MM.1S (cell line): ENCODE measurements around the gene CD34.

Experiments used
- DNase-seq: peaks from one replicate; pipeline ENCODE4 v3.0.0-alpha.2; 2015
- H2AFZ ChIP-seq: fragments of 300-600 bp; sonication (generic); 2 replicates; pipeline ENCODE4 v1.6.0; 2016; ENCODE audit warnings: antibody characterized with exemption, low read length
- H3F3A ChIP-seq: fragments of 300-600 bp; sonication (generic); 2 replicates; pipeline ENCODE4 v1.6.1; 2016; ENCODE audit warnings: mild to moderate bottlenecking, antibody characterized with exemption, low read length, moderate library complexity, mixed read lengths; ENCODE audit not compliant: insufficient read depth
- H3K27ac ChIP-seq: fragments of 300-600 bp; sonication (generic); 2 replicates; pipeline ENCODE4 v1.5.1; 2016; ENCODE audit warnings: mild to moderate bottlenecking, low read length
- H3K27me3 ChIP-seq: fragments of 300-600 bp; sonication (generic); replicated peaks from 2 replicates; pipeline ENCODE4 v1.6.0; 2016; ENCODE audit warnings: low read length; ENCODE audit not compliant: insufficient read depth
- H3K36me3 ChIP-seq: fragments of 300-600 bp; sonication (generic); replicated peaks from 2 replicates; pipeline ENCODE4 v1.6.1; 2016; ENCODE audit warnings: mild to moderate bottlenecking, low read length, mixed read lengths; ENCODE audit not compliant: insufficient read depth
- H3K4me1 ChIP-seq: fragments of 300-600 bp; sonication (generic); 2 replicates; pipeline ENCODE4 v1.6.1; 2016; ENCODE audit warnings: low read length, mixed read lengths
- H3K4me2 ChIP-seq: fragments of 300-600 bp; sonication (generic); 2 replicates; pipeline ENCODE4 v1.6.0; 2016; ENCODE audit warnings: low read depth, low read length
- H3K4me3 ChIP-seq: fragments of 300-600 bp; sonication (generic); 2 replicates; pipeline ENCODE4 v1.5.1; 2016; ENCODE audit warnings: low read length, mixed read lengths
- H3K79me2 ChIP-seq: fragments of 300-600 bp; sonication (generic); 2 replicates; pipeline ENCODE4 v1.6.1; 2016; ENCODE audit warnings: mixed run types, low read length, mixed read lengths
- H3K9ac ChIP-seq: fragments of 300-600 bp; sonication (generic); 2 replicates; pipeline ENCODE4 v1.6.1; 2016; ENCODE audit warnings: low read length, mixed read lengths
- H3K9me2 ChIP-seq: fragments of 300-600 bp; sonication (generic); replicated peaks from 2 replicates; pipeline ENCODE4 v1.6.1; 2016; ENCODE audit warnings: mild to moderate bottlenecking, low read length, mixed read lengths; ENCODE audit not compliant: insufficient read depth
- H3K9me3 ChIP-seq: fragments of 300-600 bp; sonication (generic); replicated peaks from 2 replicates; pipeline ENCODE4 v1.6.1; 2016; ENCODE audit warnings: mild to moderate bottlenecking, low read length, mixed read lengths; ENCODE audit not compliant: insufficient read depth
- H4K20me1 ChIP-seq: fragments of 300-600 bp; sonication (generic); 2 replicates; pipeline ENCODE4 v1.6.1; 2016; ENCODE audit warnings: mild to moderate bottlenecking, low read length, moderate library complexity, mixed read lengths; ENCODE audit not compliant: insufficient read depth
- CTCF ChIP-seq: fragments of 300-600 bp; sonication (generic); IDR thresholded peaks from 2 replicates; pipeline ENCODE4 v1.5.1; 2016; ENCODE audit warnings: antibody characterized with exemption, low read length, mixed read lengths
- EZH2 ChIP-seq: fragments of 300-600 bp; sonication (generic); optimal IDR thresholded peaks from 2 replicates; pipeline ENCODE3; 2017; ENCODE audit warnings: low read depth, mild to moderate bottlenecking, antibody characterized with exemption, low read length, mixed read lengths
- EZH2phosphoT487 ChIP-seq: fragments of 300-600 bp; sonication (generic); IDR thresholded peaks from 2 replicates; pipeline ENCODE4 v1.6.1; 2018; ENCODE audit warnings: antibody characterized with exemption, low read length

Gene CD34

GRCh38 chr1:207890136-207890738 lies 20.7 kb downstream of the CD34 start:
- no peak for DNase-seq
- Histone ChIP-seq H3K79me2 (no peaks in the 10 kb centered on the region), H3K27me3 (no peaks in the 10 kb centered on the region), H3K4me3 (no peak overlapping the region), H3F3A (no peaks in the 10 kb centered on the region), H3K4me1 (peaks cover 12% of the 10 kb centered on the region), H4K20me1 (no peaks in the 10 kb centered on the region), H3K4me2 (peak overlapping the region; percentile 3; the same call in 1 of the 2 replicates), H3K27ac (no peak overlapping the region), H3K9me2 (no peaks in the 10 kb centered on the region), H3K36me3 (no peaks in the 10 kb centered on the region), H3K9ac (no peak overlapping the region), H2AFZ (no peak overlapping the region), H3K9me3 (no peaks in the 10 kb centered on the region)
- no peak for TF ChIP-seq EZH2phosphoT487
- no peak for TF ChIP-seq EZH2
- no peak for TF ChIP-seq CTCF

- DNase-seq: no peak
- H3K9me2 ChIP-seq: no peaks in the 10 kb centered on the region
- H3K4me3 ChIP-seq: no peak overlapping the region
- TF ChIP-seq CTCF (no peak), EZH2 (no peak), EZH2phosphoT487 (no peak)
- no peak overlapping the region for H3K4me2 ChIP-seq
- no peaks in the 10 kb centered on the region for H3K27me3 ChIP-seq
- no peak overlapping the region for H3K9ac ChIP-seq
- no peaks in the 10 kb centered on the region for H3K36me3 ChIP-seq
- no peak overlapping the region for H3K27ac ChIP-seq
- no peaks in the 10 kb centered on the region for H3K79me2 ChIP-seq
- no peaks in the 10 kb centered on the region for H4K20me1 ChIP-seq
- peaks cover 28% of the 10 kb centered on the region for H3K4me1 ChIP-seq
- peaks cover 8% of the 10 kb centered on the region for H3F3A ChIP-seq
- H2AFZ ChIP-seq: no peak overlapping the region
- no peaks in the 10 kb centered on the region for H3K9me3 ChIP-seq
Measured at GRCh38 chr1:207888652-207889051, 22.3 kb downstream of the CD34 start.

GRCh38 chr1:207887542-207888201 lies 23.3 kb downstream of the CD34 start:
- Histone ChIP-seq H3K36me3 (no peaks in the 10 kb centered on the region), H3K79me2 (no peaks in the 10 kb centered on the region), H3K9me2 (no peaks in the 10 kb centered on the region), H3F3A (peaks cover 15% of the 10 kb centered on the region), H3K9ac (no peak overlapping the region), H3K27me3 (no peaks in the 10 kb centered on the region), H2AFZ (no peak overlapping the region), H3K4me1 (peaks cover 30% of the 10 kb centered on the region), H3K27ac (no peak overlapping the region), H3K4me2 (no peak overlapping the region), H4K20me1 (no peaks in the 10 kb centered on the region), H3K4me3 (no peak overlapping the region), H3K9me3 (no peaks in the 10 kb centered on the region)
- TF ChIP-seq EZH2 (no peak), EZH2phosphoT487 (no peak), CTCF (no peak)
- DNase-seq: no peak
